Type B pancreatic cell (in vitro differentiated cells): ENCODE results near the gene NOP53. TPM values are rescaled to one million over a fixed set of nuclear protein-coding genes. Genes with fewer than 3 reads are reported as not detected.
"Not testable (repeated sequence)": the region's sequence is repeated elsewhere in the genome, so short reads cannot be mapped to it uniquely, and the experiment has no call there.

Experiments
- DNase-seq: peaks from one replicate; pipeline ENCODE4 v3.0.0; 2021; ENCODE audit warnings: mixed read lengths; ENCODE audit not compliant: unreplicated experiment; ENCODE audit errors: extremely low spot score
- H3K27ac Mint-ChIP-seq: 2 replicates; pipeline ENCODE4 v1.8.0; 2021; ENCODE audit warnings: mild to moderate bottlenecking, mixed read lengths
- H3K27me3 Mint-ChIP-seq: 2 replicates; pipeline ENCODE4 v1.8.0; 2021; ENCODE audit warnings: mixed read lengths
- H3K36me3 Mint-ChIP-seq: 2 replicates; pipeline ENCODE4 v1.8.0; 2021; ENCODE audit warnings: mixed read lengths
- H3K4me1 Mint-ChIP-seq: one replicate; pipeline ENCODE4 v1.8.0; 2021; ENCODE audit warnings: mixed read lengths; ENCODE audit not compliant: unreplicated experiment
- H3K4me3 Mint-ChIP-seq: 2 replicates; pipeline ENCODE4 v1.8.0; 2021; ENCODE audit warnings: mild to moderate bottlenecking, mixed read lengths
- H3K9me3 Mint-ChIP-seq: 2 replicates; pipeline ENCODE4 v1.8.0; 2021; ENCODE audit warnings: mixed read lengths
- total RNA-seq: library from RNA; stranded (reverse); gene quantifications from 2 replicates; pipeline ENCODE4 v1.2.1, GENCODE V29; 2021; ENCODE audit warnings: low replicate concordance
- TF ChIP-seq, protein P1 (sequence below): fragments of 200-600 bp; sonication (generic); conservative IDR thresholded peaks from 2 replicates; pipeline ENCODE4 v1.5.0; 2021; ENCODE audit warnings: antibody characterized with exemption, mild to moderate bottlenecking

Gene NOP53
- total RNA-seq, 1 donor from 2014 or later, result 274 TPM

DNA sequence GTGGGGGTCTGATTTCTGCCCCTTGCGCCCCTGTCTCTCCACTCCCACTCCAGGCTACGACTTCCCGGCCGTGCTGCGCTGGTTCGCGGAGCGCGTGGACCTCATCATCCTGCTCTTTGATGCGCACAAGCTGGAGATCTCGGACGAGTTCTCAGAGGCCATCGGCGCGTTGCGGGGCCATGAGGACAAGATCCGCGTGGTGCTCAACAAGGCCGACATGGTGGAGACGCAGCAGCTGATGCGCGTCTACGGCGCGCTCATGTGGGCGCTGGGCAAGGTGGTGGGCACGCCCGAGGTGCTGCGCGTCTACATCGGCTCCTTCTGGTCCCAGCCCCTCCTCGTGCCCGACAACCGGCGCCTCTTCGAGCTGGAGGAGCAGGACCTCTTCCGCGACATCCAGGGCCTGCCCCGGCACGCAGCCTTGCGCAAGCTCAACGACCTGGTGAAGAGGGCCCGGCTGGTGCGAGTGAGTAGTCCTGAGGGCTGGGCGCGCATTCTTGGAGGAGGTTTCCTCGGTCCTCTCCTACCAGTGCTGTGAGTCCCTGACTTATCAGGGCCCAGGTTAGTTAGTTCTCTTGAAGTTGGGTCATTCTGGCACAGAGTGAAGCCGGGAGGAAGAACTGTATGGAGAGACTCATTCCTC lies 19.5 kb upstream of the NOP53 start:
- Mint-ChIP-seq H3K4me3 (no peak overlapping the region), H3K4me1 (peaks cover 11% of the 10 kb centered on the region), H3K9me3 (no peaks in the 10 kb centered on the region), H3K27ac (no peak overlapping the region), H3K27me3 (peaks cover 23% of the 10 kb centered on the region), H3K36me3 (no peaks in the 10 kb centered on the region)
- TF ChIP-seq, protein P1, sequence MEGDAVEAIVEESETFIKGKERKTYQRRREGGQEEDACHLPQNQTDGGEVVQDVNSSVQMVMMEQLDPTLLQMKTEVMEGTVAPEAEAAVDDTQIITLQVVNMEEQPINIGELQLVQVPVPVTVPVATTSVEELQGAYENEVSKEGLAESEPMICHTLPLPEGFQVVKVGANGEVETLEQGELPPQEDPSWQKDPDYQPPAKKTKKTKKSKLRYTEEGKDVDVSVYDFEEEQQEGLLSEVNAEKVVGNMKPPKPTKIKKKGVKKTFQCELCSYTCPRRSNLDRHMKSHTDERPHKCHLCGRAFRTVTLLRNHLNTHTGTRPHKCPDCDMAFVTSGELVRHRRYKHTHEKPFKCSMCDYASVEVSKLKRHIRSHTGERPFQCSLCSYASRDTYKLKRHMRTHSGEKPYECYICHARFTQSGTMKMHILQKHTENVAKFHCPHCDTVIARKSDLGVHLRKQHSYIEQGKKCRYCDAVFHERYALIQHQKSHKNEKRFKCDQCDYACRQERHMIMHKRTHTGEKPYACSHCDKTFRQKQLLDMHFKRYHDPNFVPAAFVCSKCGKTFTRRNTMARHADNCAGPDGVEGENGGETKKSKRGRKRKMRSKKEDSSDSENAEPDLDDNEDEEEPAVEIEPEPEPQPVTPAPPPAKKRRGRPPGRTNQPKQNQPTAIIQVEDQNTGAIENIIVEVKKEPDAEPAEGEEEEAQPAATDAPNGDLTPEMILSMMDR, result no peak
- DNase-seq, result no peak

DNA sequence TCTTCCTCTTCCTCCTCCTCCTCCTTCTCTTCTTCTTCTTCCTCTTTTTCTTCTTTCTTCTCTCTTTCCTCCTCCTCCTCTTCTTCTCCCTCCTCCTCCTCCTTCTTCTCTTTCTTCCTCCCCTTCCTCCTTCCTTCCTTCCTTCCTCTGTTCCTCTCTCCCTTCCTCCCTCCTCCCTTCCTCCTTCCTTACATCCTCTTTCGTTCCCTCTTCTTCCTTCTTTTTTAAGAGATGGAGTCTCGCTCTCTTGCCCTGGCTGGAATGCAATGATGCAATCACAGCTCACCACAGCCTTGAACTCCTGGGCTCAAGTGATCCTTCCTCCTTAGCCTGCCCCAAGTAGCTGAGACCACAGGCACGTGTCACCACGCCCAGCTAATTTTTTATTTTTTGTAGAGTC lies 18.9 kb upstream of the NOP53 start:
- no peak for DNase-seq
- Mint-ChIP-seq H3K4me3 (no peak overlapping the region), H3K9me3 (no peaks in the 10 kb centered on the region), H3K36me3 (no peaks in the 10 kb centered on the region), H3K27ac (no peak overlapping the region), H3K27me3 (peaks cover 24% of the 10 kb centered on the region), H3K4me1 (peaks cover 11% of the 10 kb centered on the region)
- TF ChIP-seq, protein P1, result no peak

- Mint-ChIP-seq H3K4me3 (peak overlapping the region; percentile 70), H3K27ac (peak overlapping the region; percentile 95), H3K4me1 (peaks cover 11% of the 10 kb centered on the region), H3K27me3 (peaks cover 24% of the 10 kb centered on the region)
- DNase-seq, H3K36me3 Mint-ChIP-seq, H3K9me3 Mint-ChIP-seq: not testable (repeated sequence)
Observed at GRCh38 chr19:47728295-47728694, 17.1 kb upstream of the NOP53 start.

DNA sequence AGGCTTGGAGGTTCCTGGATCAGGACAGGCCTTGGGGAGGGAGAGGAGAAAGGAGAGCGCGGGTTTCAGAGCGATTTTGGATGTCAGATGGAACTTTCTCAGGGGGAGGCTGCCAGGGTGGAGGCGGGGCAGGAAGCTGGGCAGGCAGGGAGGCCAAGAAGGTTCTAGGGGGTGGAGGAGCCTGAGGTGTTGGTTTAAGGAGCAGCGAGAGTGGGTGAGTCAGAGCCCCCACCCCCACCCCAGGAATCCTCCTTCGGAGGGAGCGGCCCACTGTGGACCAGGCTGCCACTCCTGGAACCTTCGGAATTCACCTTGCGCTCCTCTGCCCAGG lies 15.9 kb upstream of the NOP53 start:
- TF ChIP-seq, protein P1, result no peak
- Mint-ChIP-seq H3K36me3 (no peaks in the 10 kb centered on the region), H3K4me3 (peak overlapping the region; percentile 88), H3K4me1 (peaks cover 11% of the 10 kb centered on the region), H3K27ac (peak overlapping the region; percentile 95), H3K9me3 (no peaks in the 10 kb centered on the region), H3K27me3 (peaks cover 31% of the 10 kb centered on the region)
- no peak for DNase-seq

DNA sequence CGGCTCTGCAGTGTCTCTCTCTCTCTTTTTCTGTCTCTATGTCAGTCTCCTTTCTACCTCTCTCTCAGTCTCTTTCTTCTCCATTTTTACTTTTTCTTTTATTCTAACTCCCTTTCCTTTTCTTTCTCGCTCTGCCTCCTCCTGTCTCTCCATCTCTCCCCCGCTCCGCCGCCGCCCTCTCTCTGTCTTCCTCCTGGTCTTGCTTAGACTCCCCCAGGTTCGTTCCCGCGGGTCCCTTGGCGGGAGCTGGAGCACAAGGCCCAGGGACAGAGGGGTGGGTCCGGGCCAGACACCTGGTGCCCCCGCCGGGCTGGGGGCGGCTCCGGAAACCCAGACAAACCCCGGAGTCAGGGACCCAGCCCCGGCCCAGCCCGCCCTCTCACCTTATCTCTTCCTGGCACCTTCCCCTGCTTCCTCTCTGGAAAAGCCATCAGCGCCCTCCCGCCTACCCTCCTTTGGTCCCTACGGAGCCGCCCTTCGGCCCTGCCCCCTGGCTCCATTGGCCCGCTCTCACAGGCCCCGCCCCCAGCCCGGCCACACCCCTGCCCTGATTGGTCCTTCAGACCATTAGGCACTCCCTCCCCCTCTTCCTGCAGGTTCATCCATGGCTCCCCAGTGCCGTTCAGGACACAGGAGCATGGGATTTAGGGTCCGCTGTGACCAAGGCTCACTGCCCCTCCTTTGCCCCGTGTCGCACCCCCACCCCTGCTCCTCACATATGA lies 15.4 kb upstream of the NOP53 start:
- peaks cover 31% of the 10 kb centered on the region for H3K27me3 Mint-ChIP-seq
- peaks cover 11% of the 10 kb centered on the region for H3K4me1 Mint-ChIP-seq
- peak overlapping the region; percentile 95 for H3K27ac Mint-ChIP-seq
- peak overlapping the region; percentile 88 for H3K4me3 Mint-ChIP-seq
- no peaks in the 10 kb centered on the region for H3K9me3 Mint-ChIP-seq
- TF ChIP-seq, protein P1, result no peak
- H3K36me3 Mint-ChIP-seq, result no peaks in the 10 kb centered on the region
- no peak for DNase-seq

- no peaks in the 10 kb centered on the region for H3K9me3 Mint-ChIP-seq
Observed at GRCh38 chr19:47730521-47730889, 14.8 kb upstream of the NOP53 start.

More at GRCh38 chr19:47730521-47730889, 14.8 kb upstream of the NOP53 start:
- peaks cover 31% of the 10 kb centered on the region for H3K27me3 Mint-ChIP-seq
- H3K27ac Mint-ChIP-seq, result peak overlapping the region; percentile 95
- no peaks in the 10 kb centered on the region for H3K36me3 Mint-ChIP-seq
- DNase-seq, result no peak
- peaks cover 11% of the 10 kb centered on the region for H3K4me1 Mint-ChIP-seq
- TF ChIP-seq, protein P1, result no peak
- peak overlapping the region; percentile 88 for H3K4me3 Mint-ChIP-seq
